NCI-H345 treated with DMSO at 0.1 percent for 48 hours (cell line): ENCODE measurements around the gene ANAPC4.

ENCODE experiments used
- DNase-seq: peaks from one replicate; lab custom pipeline; 2025; ENCODE audit not compliant: unreplicated experiment; lab: John Stamatoyannopoulos, UW

Gene ANAPC4

DNA sequence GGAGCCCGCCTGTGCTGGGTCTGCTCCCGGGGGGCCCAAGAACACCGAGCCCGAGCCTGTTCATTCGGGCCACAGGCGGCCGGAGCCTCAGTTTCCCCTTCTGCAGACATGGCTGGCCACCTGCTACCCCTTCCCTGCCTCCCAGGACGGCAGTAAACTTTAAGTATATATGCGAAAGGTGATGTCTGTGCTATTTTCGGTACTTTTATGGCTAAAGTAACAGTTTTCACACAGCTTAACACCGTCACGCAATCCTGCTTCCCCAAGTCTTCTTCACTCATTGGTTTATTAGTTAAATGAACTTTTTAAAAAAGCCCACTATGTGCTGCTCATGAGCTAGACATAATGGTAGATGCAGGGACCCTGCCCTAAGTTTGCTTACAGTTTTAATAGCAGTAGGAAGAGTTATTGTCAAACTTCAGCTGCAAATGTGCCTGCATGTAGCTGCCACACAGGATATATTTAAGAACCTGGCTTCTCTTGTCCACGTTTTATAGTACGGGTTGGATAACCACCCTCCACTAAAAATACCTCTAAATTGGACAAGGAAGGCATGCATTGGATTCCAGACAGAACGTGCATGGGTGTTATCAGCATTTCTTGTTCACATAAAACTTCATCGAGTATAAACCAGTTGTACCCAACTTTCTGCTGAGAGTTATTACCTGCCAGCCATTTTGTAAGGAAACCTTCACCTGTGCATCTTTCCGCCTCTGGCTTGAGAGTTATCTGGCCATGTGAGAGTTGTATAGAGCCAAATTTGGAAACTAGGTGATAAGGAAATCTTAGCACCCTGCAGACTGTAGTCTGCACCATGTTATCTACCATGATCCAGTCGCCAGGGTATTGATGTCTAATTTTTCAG is 741 bp downstream of the ANAPC4 start:
- no peak for DNase-seq

DNA sequence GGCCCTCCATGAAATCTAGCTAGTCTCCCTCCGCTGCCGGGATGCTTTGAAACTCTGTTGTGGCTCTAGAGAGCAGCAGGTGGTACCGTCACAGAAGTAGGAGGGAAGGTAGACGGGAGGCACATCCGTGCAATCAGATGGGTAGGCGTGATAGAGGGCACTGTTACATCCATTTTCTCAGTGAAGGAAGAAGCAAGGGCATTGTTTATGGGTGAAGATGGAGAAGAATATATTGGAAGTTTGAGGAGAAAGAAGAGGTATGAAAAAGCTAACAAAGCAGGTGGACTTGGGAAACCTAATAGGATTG is 1.3 kb downstream of the ANAPC4 start:
- no peak for DNase-seq

DNA sequence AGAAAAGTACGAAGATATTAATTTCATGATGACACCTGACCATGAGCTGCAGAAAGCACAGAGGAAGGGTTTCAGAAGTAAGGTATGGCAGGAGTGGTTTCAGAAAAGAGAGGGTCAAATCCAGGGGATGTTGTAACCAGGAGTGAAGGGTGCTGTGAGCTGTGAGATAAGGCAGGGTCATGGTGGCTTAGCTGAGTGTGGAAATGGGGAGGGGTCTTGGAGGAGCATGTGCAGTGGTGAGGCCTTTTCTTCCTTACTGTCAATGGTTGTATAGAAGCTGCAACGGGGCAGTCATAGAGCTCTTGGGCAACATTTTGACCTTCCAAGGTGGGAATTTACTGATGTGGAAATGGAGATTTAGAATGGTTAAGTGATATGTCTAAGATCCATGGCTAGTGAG is 2.5 kb downstream of the ANAPC4 start:
- no peak for DNase-seq

DNA sequence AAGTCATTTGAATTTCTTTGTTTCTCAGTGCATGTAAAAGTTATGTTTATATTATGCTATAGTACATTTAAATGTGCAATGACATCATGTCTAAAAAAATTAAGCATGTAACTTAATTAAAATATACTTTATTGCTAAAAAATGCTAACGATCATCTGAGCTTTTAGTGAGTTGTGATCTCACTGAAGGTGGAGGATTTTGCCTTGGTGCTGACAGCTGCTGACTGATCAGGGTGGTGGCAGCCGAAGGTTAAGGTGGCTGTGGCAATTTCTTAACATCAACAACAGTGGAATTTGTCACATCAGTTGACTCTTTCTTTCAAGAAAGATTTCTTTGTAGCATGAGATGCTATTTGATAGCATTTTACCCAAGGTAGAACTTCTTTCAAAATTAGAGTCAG is 6.6 kb downstream of the ANAPC4 start:
- DNase-seq, result no peak

DNA sequence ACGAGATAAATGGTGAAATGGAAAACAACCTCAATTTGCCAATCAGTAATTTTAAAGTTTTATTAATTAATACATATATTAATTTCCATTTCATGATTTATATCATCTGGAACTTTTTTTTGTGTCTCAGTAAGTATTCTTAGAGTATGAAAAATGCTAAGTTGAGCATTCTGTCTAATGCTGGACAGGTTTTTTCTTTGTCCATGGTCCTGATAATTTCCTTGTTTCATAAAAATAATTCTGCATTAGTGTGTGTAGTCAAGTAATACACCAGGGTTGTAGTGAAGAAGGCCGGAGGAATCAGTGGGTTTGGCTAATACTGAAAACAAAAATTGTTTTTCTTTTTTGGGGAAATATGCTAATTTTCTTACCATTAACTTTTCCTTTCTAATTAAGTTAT is 9.9 kb downstream of the ANAPC4 start:
- DNase-seq, result no peak

DNA sequence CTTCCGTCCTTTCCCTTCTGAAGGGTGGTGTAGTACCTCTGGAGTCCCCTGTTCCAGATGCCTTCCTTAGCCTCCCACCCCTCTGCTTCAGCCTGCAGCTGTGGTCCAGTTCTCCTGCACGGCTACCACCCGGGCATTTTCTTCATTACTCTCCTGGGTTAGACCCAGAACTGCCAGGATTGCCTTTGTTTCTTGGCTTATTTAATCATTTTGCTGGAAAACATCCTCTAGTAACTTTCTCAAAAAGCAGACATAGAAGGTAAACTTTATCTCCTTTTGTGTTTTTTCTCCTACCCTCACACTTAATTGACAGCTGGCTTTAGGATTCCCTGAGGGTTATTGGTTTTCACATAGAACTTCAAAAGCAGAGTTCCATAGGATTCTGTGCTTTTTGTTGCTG is 20.2 kb downstream of the ANAPC4 start:
- no peak for DNase-seq

DNA sequence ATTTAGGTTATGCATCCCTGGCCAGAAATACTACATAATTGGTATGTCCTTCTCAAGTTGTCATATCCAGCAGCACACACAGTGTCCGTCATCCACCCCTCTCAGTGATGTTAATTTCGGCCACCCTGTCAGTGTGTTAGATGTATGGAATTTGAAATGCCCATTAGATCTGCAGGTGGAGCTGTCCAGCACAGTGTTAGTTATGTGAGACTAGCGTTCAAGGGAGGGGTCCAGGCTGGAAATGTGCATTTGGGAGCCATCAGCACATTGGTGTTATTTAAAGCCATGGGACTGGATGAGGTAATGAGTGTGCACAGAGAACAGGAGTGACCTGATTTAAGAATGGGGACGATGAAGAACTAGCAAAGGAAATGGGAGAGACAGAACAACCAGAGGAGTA is 22.4 kb downstream of the ANAPC4 start:
- DNase-seq, result no peak

DNA sequence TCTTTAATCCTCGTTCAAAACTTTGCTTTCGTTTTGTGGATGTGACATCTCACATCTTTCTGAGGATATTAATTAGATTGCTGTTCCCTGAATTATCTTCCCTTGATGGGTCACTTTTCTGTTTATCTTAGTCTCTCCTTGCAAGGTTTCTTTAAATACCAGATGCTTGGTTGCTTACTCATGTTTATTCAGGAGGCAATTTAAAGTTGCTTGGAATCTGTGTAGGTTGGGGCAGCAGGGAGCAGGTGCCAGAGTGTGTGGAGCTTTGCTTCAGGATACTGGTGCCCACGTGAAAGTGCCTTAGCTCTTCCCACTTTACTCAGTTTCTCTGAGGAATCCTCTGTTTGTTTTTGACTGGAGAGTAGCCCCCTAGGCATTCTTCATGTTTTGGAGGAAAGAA is 24.0 kb downstream of the ANAPC4 start:
- no peak for DNase-seq

DNA sequence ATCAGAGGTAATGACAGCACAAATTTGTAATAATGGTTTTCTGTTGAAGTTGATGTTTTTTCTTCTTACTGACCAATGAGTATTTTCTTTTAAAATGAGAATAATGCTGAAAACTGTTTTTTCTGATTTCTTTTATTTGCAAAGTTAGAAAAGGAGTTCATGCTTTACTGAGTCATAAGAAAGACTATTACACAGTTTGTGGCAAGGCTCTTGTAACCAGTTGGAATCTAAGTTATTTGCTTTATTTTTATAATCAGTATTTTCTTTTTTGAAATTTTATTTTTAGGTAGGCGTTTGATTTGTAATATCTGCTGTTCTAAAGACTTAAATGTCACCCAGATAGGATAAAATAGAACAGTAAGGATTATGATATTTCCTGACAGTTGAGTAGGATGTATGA is 25.5 kb downstream of the ANAPC4 start:
- no peak for DNase-seq

DNA sequence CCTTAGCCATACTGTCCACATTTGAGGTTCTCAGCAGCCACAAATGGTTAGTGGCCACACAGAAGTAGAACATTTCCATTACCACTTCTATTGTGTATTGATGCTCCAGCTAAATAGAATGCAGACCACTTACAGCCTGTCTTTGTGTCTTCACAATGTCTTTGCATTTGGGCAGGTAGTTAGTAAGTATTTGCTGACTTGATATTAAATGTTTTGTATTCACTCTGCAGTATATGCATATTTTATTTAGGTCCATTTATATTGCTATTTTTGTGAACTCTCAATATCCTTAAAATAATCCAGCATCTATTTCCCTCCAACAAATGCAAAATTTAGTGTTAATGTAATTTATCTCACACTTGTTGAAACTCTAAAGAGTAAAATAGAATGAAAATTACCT is 26.6 kb downstream of the ANAPC4 start:
- no peak for DNase-seq

DNA sequence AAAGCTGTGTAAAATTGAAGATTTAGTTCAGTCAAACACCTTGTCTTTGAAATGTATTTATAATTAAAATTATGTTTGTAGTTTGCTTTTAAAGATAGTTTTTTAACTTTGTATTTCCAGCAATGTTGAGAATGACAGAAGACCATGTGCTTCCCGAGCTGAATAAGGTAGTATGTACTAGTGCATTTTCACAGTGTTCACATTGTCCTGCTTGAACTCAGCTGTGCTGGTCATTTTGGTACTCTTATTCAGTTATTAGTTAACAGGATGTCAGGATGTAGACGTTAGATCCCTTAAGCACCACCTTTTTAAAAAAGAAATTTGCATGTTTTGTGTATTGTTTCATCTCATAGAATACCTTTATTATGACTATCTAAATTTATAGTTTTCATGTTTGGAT is 28.4 kb downstream of the ANAPC4 start:
- DNase-seq, result no peak

DNA sequence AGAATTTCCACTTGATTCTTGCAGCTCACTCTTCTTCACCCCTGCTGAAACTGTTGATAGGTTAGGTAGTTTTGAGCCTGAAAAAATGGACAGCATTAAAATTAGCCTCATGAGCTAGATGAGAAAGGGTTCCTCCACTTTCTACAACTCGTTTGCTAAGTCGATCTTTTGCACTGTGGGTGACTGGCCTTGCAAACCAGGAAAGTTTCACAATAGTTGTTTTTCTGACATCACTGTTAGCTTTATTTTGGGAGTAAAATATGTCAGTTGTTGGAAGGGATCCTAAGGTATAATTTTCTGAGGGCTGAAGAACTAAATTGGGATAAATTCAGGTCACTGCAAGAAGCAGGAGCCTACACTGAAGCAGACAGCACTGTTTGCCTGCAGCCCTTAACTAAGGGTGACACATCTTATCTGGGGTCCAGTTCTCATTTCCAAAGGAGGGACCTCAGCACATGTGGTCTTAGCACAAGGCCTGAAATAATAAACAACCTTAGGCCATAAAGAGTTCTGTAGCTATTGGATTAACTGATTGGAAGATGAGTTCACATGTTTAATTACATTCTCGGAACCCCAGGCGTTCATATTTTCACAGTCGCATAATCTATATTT is 29.1 kb downstream of the ANAPC4 start:
- DNase-seq, result no peak

DNA sequence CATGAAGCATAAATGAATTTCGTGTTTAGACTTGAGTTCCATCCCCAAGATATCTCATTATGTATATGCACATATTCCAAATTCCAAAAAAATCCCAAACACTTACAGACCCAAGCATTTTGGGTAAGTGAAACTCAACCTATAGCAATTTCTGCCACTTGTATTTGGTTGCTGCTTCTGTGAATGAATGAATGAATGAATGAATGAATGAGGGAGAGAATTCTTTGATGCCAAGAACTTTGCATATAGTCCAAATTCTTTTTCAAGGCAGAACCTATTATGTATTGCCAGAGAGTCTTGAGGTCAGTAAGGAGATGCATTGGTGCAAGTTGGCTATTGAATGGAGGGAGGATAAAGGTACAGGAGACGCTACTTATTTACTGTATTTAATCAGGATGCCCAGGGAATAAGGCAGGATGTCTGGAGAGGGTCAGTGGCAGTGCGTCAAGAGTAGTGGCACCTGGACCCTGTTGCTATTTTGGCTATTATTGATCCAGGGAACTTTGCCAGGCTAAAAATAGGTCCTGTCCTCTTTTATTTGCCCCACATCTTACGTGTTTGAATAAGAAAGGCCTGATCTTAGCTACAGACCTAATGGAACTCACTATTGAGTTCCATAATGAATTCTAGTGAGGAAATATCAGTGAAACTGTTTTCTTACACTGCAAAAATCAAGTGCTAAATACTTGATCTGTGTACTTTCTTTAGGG is 33.9 kb downstream of the ANAPC4 start:
- no peak for DNase-seq

DNA sequence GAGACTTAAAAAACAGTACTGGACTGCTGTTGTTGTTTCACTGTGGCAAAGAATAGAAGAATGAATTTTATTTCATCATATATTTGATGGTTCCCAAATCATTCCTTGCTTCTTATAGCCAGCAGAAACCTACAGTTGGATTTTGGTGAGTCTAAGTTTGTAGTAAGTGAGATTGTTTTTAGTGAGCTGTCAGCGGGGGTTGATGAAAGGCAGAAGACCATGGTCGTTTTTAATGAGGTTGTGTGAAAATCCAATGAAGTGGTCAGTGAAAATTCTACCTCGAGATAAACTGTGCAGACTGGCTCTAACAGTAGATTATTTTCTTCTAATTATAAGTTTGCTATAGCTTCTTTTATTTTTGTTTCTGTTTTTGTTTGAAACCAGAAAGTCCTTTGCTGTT is 36.2 kb downstream of the ANAPC4 start:
- no peak for DNase-seq

DNA sequence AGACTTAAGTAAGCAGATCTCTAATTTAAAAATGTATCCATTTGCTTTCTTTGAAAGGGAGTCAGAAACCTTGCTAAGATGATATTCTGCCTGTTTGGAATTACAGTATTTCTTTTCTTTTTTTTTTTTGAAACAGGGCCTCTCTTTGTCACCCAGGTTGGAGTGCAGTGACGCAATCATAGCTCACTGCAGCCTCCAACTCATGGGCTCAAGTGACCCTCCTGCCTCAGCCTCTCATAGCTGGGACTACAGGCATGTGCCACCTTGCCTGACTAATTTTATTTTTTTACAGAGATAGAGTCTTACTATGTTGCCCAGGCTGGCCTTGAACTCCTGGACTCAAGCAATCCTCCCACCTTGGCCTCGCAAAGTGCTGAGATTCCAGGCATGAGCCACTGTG is 40.0 kb downstream of the ANAPC4 start:
- no peak for DNase-seq

DNA sequence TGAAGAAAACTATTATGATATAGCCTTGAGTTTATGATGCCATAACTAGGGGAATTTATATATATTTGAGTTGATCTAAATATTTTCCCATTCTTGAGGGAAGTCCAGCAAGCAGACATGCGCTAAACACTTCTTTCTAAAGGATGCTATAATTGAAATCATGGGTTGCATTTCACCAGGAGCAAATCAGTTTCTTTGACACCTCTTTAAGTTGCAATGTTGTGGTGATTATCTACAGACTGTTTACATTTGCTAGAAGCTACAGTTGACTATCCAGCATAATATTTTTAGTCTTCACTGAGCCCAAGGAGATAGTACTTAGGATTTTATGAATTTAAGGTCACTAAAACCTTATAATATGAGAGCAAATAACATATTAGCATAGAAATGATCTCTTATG is 43.9 kb downstream of the ANAPC4 start:
- no peak for DNase-seq

DNA sequence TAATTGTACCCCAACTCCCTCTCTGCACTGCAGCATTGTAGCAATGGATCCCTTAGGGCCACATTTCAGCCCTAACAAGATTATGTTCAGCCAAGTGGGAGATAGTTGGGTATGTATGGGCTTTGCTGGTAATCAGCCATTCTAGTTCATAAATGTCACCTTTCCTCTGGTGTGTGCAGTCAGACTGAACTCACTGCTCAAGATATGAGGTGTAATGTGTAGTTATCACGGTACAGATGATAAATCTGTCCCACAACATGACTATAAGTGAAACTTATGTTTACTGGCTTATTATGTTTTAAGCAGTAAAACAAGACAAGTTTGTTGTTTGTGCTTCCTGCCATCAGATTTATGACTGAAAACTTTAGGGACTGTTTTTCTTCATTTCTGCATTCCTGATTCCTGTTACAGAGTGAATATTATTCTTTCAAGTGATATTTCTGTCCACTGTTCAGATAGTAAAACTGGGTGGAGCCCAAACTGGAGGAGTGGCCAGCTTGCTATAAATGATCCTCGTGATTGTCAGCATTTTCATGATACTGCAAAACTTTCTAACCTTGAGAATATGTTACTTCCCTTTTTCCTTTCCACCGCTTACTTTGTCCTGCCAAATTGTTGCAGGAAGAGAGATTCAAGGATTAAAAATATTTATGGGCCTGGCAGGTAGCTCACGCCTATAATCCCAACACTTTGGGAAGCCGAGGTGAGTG is 44.9 kb downstream of the ANAPC4 start:
- no peak for DNase-seq

DNA sequence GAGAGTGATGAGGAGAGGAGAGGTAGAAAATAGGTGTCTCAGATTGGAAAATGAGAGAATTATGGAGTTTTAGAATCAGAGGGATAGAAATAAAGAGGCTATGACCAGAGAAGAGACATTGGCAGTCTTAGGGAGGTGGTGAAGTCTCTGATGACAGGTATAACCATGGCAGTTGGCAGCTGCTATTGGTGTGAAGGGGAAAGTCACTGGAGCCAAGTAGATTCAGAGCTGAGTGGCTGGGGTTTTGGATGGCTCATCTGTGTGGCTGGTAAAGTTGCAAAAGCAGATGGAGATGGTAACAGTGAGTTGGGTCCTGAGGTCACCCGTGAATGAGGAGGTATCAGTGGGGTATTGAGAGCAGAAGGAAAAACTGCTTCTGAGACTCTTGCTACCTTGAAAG is 46.5 kb downstream of the ANAPC4 start:
- DNase-seq, result no peak

DNA sequence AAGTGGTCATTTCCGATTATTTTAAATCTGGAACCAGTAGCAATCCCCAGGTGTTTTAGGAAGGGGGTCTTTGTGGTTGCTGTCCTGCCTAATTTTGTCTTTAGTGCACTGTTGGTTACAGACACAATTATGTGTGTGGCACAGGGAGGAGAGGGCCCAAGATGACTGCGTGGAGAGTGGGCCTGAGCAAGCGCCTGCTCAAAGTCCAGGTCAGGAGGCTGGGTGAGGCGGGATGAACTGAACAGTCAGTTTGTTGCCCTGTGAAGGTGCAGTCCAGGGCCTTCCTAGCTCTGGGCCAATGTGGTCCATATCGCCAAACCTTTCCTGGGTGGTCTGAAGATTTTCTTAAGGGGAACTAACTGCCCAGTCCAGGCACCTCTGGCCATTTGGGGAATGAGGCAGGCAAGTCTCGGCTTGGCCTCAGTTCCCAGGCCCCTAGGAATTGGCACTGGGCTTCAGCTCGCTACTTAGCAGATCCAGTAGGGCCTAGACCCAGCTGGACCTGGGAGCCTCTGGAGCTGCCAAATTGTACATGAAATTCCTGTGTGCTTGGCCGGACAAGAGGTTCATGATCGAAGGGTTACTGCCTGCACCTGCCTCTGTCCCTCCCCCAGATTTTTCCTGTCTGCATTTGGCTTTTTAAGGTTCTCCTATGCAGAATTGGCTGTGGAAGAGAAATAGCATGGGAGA is 47.6 kb downstream of the ANAPC4 start:
- DNase-seq, result no peak

DNA sequence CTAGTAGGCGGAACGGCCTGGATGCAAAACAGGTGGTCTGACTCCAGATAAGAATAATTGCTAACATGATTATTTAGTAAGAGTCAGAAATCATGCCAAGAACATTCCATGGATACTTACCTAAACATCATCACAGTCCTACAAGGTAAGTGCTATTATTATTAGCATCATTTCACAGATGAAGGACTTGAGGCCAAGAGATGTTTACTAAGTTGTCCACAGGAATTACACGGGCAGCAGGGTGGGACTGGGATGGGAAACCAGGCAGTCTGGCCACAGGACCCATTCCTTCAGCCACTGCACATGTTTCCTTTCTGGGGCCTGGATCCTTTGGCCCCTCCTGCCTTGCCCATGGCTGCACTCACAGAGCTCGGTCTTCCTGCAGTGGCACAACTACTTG is 48.3 kb downstream of the ANAPC4 start:
- DNase-seq, result no peak

DNA sequence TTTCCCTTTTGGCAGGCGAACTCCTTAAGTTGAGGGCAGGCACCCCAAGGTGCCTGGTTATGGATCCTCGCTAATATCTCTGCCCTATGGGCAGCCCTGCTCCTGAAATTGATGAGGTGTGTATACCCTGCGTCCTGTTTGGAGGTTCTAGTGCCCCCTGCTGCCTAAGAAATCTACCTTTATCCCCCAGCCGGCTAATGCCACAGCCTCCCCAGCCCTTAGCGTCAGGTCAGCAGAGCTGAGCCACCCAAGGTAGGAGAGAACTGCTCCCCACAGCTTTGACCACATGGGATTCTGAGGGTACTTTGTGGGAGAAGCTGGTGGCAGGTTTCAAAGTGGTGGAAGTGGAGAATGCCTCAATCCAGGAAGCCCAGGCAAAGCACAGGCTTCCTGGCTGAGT is 50.8 kb downstream of the ANAPC4 start:
- DNase-seq, result no peak
